WTC11 (cell line): ENCODE data around the gene SPNS1.

ENCODE experiments used
- ATF3 ChIP-seq: sonication (generic); formaldehyde crosslinking; conservative IDR thresholded peaks from 2 replicates; pipeline ENCODE4 v1.8.1; 2022; ENCODE audit warnings: mild to moderate bottlenecking, missing genetic modification reagents
- CTCF ChIP-seq: fragments of 200-600 bp; IDR thresholded peaks from 2 replicates; pipeline ENCODE4 v1.8.0; 2022; ENCODE audit warnings: antibody characterized with exemption
- USF2 ChIP-seq: sonication (generic); formaldehyde crosslinking; IDR thresholded peaks from 2 replicates; pipeline ENCODE4 v1.8.1; 2023; ENCODE audit warnings: mild to moderate bottlenecking, missing genetic modification reagents, moderate library complexity
- ZBTB43 ChIP-seq: sonication (generic); formaldehyde crosslinking; IDR thresholded peaks from 2 replicates; pipeline ENCODE4 v1.8.1; 2023; ENCODE audit warnings: mild to moderate bottlenecking, missing genetic modification reagents

GRCh38 chr16:28991687-28992086 lies 17.1 kb downstream of the SPNS1 start:
- no peak for TF ChIP-seq USF2 (CRISPR knock-in tag)
- no peak for TF ChIP-seq CTCF
- no peak for TF ChIP-seq ATF3
- no peak for TF ChIP-seq ZBTB43 (CRISPR knock-in tag)
